ENCODE measurements around the gene TAF8. TPM values are rescaled to one million over a fixed set of nuclear protein-coding genes. Genes with fewer than 3 reads are reported as not detected.

The TAF8 gene
- total RNA-seq, 1 donor from 2014 or later: 26.0 TPM

DNA sequence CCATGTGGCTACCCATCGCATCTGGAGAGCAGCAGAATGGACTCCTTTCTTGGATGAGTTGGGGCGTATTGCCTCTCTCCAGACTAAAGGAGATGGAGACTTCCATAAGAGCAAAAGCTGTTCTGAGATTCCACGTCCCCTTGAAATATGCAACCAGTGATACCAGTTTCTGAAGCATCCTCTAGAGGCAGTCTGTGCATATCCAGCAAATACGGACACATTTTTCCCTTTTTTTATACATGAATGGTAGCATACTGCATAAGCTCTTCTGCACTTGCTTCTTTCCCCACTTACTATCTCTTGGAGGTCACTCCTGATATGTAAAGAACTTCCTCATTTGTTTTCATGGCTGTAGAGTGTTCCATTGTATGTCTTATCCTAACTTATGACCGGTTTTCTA, 34.6 kb downstream of the TAF8 start:
- Histone ChIP-seq H3K4me1 (no peaks in the 10 kb centered on the region), H3K36me3 (peaks cover 12 to 13% of the 10 kb centered on the region in 2 donors), H3K9me3 (no peaks in the 10 kb centered on the region), H3K27me3 (no peaks in the 10 kb centered on the region), H3K4me3 (no peak overlapping the region), H3K27ac (no peak overlapping the region)
- intact Hi-C loops (cut with DNase I): no loop called here
- TF ChIP-seq, protein P1, sequence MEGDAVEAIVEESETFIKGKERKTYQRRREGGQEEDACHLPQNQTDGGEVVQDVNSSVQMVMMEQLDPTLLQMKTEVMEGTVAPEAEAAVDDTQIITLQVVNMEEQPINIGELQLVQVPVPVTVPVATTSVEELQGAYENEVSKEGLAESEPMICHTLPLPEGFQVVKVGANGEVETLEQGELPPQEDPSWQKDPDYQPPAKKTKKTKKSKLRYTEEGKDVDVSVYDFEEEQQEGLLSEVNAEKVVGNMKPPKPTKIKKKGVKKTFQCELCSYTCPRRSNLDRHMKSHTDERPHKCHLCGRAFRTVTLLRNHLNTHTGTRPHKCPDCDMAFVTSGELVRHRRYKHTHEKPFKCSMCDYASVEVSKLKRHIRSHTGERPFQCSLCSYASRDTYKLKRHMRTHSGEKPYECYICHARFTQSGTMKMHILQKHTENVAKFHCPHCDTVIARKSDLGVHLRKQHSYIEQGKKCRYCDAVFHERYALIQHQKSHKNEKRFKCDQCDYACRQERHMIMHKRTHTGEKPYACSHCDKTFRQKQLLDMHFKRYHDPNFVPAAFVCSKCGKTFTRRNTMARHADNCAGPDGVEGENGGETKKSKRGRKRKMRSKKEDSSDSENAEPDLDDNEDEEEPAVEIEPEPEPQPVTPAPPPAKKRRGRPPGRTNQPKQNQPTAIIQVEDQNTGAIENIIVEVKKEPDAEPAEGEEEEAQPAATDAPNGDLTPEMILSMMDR (IDR thresholded peaks at IDR 0.05): no peak
- DNase-seq (ENCODE audit: low spot score in 2 of 2): no peak

DNA sequence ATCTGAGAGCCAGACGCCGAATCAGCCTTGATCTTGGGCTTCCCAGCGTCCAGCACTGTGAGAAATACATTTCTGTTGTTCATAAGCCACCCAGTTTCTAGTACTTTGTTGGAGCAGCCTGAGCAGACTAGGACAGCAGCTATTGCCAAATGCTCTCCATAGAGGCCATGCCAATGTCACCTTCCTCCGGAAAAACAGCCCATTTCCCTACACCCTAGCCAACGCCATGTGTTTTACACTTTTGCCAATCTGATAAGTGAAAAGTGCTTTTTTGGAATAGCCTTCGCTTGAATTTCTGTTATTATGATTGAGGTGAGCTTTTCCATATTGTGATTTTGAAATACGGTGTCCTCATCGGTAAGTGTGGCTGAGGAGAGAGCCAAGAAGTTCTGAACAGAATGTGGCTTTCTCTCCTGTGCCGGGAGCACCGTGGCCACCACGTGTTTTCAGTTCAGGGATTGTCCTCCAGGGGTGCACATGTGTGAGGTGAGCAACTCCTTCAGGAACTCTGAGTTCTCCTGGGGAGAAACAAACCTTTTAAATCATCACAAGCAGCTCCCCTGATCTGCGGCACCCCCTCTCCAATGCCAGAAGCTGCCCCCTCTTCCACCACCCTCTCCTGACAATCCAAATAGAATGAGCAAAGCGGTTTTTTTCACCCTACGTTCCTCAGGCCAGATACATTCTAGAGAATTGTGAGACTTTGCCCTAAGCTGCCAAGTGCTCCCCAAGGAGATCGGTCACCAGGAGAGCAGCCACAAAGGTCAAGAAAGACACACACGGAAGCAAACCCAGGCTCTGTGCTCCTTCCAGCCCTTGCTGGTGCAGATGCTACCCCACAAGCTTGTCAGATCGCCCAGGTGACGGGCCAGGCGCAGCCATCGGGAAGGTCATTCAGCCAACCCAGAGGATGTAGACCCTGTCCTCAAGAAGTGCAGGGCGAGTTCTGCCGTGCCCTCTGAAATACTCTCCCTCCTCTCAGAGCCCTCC, 36.0 kb downstream of the TAF8 start:
- Histone ChIP-seq H3K27ac (no peak overlapping the region), H3K4me3 (no peak overlapping the region), H3K36me3 (peaks cover 8 to 9% of the 10 kb centered on the region in 2 donors), H3K4me1 (no peaks in the 10 kb centered on the region), H3K27me3 (no peaks in the 10 kb centered on the region), H3K9me3 (no peaks in the 10 kb centered on the region)
- DNase-seq (ENCODE audit: low spot score in 2 of 2): no peak
- intact Hi-C loops (cut with DNase I): no loop called here
- TF ChIP-seq, protein P1 (IDR thresholded peaks at IDR 0.05): no peak

DNA sequence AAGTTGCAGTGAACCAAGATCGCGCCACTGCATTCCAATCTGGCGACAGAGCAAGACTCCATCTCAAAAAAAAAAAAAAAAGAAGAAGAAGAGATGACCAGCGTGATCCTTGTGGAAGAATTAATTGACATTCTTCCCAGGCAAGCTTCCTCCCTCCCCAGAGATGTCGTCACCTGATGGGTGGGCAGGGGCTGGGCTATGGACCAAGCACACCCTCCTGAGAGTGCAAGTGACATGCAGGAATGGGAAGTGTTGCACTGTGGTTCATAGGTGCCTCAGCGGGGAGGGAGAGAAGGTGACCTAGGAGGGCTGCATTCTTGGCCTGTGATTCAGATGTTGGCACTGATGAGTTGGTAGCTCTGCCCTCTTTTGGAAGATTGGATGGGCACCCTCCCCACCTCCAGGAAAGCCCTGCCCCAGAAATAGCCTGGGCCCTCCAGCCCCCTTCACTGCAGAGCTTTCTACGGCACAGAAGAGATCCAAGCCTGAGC, 37.8 kb downstream of the TAF8 start:
- no peak overlapping the region for H3K27ac ChIP-seq
- H3K9me3 ChIP-seq: no peaks in the 10 kb centered on the region
- H3K27me3 ChIP-seq: no peaks in the 10 kb centered on the region
- intact Hi-C loops (cut with DNase I): no loop called here
- H3K4me3 ChIP-seq: no peak overlapping the region
- TF ChIP-seq, protein P1 (IDR thresholded peaks at IDR 0.05): no peak
- DNase-seq (ENCODE audit: low spot score in 2 of 2): no peak
- H3K36me3 ChIP-seq: no peaks in the 10 kb centered on the region
- H3K4me1 ChIP-seq: no peaks in the 10 kb centered on the region

DNA sequence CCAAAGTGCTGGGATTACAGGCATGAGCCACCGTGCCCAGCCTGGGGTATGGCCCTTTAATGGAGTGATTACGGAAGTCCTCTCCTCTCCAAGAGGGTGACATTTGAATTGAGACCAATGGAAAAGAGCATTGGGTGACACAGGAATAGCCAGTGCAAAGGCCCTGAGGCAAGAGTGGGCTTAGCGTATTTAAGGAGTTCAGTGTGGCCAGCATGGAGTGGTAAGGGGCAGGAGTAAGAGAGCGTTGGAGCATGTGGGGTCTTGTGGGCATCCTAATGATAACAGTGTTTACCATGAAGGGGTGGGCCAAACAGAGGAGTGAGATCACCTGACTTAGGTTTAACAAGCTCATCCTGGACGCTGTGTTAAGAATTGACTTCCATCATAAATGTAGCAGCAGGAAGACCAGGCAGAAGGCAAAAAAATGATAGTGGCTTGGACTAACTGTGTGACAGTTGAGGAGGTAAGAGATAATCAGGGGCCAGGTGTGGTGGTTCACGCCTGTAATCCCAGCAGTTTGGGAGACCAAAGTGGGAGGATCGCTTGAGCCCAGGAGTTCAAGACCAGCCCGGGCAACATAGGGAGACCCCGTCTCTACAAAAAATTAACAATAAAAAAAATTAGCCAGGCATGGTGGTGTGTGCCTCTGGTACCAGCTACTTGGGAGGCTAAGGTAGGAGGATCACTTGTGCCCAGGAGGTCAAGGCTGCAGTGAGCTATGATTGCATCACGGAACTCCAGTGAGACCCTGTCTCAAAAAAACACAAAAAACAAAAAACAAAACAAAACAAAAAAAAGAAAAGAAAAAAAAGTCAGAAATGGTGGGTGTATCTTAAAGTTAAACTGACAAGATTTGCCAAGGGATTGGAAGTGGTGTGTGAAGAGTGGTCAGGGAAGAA, 40.7 kb downstream of the TAF8 start:
- H3K27ac ChIP-seq: no peak overlapping the region
- intact Hi-C loops (cut with DNase I): no loop called here
- H3K36me3 ChIP-seq: no peaks in the 10 kb centered on the region
- TF ChIP-seq, protein P1 (IDR thresholded peaks at IDR 0.05): no peak
- H3K4me1 ChIP-seq: no peaks in the 10 kb centered on the region
- no peak overlapping the region for H3K4me3 ChIP-seq
- no peaks in the 10 kb centered on the region for H3K27me3 ChIP-seq
- DNase-seq (ENCODE audit: low spot score in 2 of 2): no peak
- H3K9me3 ChIP-seq: no peaks in the 10 kb centered on the region

DNA sequence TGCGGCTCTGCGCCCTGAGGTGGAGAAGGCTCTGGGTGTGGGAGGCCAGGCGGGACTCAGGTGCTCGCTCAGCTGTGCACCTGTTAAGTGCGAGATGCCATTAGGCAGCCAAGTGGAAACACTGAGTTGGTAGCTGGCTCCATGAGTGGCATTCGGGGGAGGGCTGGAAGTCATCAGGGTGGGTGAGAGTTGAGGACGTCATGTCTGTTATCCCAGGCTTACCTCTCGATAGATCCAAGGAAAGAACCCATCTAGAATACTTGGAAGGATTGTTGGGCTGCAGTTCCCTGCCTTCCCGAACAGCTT, 41.3 kb downstream of the TAF8 start:
- Histone ChIP-seq H3K9me3 (no peaks in the 10 kb centered on the region), H3K27me3 (no peaks in the 10 kb centered on the region), H3K27ac (no peak overlapping the region), H3K4me3 (no peak overlapping the region), H3K4me1 (no peaks in the 10 kb centered on the region), H3K36me3 (no peaks in the 10 kb centered on the region)
- intact Hi-C loops (cut with DNase I): no loop called here
- no peak for DNase-seq (ENCODE audit: low spot score in 2 of 2)
- TF ChIP-seq, protein P1 (IDR thresholded peaks at IDR 0.05): no peak
